Activated CD4-positive, alpha-beta T cell treated with anti-CD3 and anti-CD28 coated beads, Interleukin-2, amount 50 U/mL, for 48 hours (primary cell): ENCODE measurements around the gene FGB.
A peak's percentile ranks its signal among the peaks of the same experiment; 100 is the strongest.

ENCODE experiments used
- DNase-seq, 2 experiments: peaks; one replicate each; pipeline ENCODE4 v3.0.0-alpha.2; 2020

The FGB gene

DNA sequence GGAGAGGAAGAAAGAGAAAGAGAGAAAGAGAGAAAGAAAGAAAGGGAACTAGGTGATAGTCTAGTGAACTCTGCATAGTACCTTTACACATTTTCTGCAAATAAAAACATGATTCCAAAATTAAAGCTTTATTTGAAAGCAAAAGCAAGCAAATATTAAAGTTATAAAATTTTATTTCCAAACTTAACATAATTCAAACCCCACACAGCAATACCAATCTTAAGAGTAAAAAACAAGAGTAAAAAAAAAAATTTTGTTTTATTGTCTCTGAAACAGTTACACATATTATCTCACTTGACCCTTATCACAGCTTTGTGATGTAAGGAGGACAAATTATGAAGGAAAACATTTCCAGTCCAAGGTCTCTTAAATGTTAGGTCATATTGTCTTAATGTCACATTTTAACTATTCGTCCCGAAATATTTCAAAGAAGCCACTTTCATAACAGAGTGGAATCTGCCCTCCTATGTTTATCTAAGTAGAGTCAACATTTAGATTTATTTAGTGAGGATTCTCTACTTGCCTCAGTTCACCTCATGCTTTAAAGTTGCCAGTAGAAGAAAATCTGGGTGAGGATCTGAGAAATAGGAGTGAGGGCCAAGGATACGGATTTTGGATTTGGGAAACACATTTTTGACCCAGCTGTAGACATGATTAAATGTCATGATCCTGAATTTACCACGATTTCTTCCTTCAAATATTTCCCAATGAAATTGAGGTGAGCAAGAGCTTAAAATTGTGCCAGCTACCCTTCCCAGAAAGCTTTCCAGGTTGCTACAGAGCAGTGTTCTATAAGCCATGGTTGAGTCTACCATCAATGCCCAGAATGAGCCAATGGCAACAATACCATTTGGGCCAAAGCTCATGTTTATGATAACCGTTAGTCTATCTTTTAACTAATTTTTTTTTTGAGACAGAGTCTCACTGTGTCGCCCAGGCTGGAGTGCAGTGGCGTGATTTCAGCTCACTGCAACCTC, 35.3 kb downstream of the FGB start:
- no peak for DNase-seq

DNA sequence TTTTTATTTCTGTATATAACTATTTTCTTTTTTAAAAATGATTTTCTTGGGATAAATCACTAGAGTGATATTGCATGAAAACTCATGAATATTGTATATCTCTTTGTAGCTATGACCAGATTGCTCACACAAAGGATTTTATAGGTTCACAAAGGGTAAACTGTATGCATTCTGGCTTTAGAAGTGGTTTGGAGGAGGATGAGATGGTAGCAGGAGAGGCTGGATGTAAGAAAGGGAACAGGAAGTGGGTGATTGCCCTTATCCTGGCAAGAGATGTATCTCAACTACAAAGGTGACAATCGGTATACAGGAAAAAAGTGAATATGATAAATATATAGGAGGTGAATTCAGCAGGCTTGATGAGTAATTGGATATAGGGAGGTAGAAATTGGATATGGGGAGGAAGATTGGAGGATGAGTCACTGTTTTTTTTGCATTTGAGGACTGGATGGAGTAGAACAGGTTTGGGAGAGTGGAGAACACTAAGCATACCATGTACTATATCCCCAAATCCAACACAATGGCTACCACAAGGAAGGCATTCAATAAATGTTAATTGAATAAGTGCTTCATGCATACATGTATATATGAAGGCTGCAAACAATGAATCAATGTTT, 39.7 kb downstream of the FGB start:
- no peak for DNase-seq

DNA sequence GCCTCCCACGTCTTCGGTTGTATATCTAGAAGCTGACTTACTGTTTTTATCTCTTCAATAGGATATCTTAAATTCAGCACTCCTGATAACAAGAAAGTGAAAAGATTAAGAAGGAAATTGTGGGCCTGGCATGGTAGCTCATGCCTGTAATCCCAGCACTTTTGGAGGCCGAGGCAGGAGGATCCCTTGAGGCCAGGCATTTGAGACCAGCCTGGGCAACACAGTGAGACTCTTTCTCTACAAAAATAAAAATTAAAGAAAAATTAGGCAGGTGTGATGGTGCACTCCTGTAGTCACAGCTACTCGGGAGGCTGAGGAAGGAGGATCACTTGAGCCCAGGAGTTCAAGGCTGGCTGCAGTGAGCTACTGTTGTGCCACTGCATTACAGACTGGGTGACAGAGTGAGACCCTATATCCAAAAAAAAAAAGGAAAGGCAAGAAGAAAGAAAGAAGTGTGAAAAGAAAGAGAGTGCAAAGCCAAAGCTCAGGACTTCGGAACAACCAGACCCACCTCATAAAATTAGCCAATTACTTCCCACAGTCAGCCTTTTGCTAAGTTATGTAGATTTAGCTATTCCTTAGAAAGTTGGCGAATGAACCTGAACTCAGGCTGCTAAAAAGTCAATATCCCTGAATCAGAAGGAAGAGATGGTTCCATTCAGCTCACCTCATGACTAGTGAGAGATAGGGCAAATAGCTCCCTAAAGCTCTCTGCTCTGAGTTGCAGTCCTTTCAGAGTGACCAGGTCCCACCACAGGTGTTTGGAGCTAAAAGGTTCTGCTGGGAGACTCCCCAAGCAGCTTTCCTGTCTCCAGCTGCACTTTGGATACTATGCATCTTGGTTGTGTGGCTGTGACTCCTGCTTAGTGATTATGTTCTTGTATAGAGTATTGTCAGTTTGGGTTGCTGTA, 40.5 kb downstream of the FGB start:
- DNase-seq: no peak

GRCh38 chr4:154604696-154605200, 41.9 kb downstream of the FGB start:
- DNase-seq: no peak

DNA sequence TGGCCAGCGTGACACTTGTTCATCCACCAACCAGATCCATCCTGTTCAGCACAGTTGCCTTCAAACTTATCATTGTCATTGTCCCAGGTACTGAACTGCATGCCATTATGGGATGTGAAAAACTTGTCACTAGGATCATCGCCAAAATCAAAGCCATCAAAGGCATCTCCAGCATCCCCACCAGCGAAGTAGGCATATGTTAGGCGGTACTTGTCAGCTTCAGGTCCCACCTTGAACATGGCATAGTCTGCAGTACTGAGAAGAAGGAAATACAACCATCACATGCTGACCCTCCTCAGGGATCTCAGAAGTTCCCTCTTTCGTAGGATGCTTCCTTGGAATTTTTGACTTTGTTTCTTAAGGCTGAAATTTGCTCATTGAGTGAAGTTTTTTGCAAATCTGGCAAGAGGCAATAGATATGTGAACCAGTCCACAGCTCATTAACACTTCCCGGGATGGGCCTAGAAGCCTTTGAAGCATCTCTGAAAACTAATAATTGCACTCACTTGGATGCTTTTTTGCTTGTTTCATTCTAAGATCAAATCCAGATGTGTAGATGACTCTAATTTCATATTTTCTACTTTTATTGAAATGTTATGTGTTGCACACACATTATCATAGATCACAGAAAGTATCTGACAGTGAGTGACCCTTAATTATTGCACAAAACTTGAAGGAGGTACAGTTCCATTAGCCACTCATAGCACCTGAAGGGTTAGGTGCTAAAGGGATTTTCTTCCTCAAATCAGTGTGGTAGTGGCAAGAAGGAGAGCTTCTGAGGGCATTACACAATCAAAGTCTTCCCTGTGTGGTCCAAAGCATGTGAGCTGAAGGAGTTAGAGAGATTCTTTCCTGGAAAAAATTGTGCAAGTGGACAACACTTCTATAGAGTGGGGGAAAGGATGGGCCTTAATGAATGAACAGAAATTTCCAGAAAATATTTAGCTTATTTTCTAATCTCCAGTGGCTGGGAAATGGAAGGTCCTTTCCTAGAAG, 44.2 kb downstream of the FGB start:
- DNase-seq: no peak

DNA sequence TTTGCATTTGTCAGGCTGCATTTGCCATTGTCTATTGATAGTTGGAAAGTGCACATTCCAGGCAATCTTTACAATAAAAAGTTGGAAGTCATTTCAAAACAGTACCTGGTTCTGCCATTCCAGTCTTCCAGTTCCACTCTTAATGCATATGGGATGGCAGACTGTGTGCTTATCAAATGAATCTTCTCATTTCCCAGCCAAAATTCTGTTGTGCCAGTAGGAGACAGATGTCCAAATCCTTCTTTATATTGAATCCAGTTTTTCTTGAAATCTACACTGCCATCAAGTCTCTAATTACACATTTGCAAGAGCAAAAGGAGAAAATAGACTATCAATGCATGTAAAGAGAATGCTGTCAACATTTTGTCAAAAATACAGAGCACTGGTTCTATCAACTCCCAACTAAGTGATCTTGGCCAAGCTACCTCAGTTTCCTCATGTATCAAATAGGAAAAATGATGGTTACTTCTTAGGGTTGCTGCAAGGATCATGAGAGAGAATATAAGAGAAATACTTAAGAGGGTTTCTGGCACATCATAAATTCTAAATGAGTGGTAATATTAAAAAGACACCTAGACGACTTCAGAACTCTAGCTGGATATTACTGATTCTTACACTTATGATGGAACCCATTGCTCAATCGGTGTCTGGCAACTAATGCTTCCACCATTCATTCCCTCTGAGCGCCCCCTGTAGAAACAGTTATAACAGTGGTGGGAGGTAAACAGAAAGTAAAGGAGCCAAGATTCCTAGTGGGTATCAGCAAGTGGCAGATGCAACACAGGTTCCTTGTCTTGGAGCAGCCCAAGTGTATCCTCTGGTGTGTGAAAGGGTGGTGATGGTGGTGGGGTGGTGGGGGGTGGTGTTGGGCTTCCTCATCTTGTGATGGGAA, 45.8 kb downstream of the FGB start:
- DNase-seq: no peak

GRCh38 chr4:154609532-154609931, 46.7 kb downstream of the FGB start:
- DNase-seq: no peak

GRCh38 chr4:154610582-154610981, 47.8 kb downstream of the FGB start:
- no peak for DNase-seq

- no peak for DNase-seq
Observed at GRCh38 chr4:154611833-154612232, 49.0 kb downstream of the FGB start.

DNA sequence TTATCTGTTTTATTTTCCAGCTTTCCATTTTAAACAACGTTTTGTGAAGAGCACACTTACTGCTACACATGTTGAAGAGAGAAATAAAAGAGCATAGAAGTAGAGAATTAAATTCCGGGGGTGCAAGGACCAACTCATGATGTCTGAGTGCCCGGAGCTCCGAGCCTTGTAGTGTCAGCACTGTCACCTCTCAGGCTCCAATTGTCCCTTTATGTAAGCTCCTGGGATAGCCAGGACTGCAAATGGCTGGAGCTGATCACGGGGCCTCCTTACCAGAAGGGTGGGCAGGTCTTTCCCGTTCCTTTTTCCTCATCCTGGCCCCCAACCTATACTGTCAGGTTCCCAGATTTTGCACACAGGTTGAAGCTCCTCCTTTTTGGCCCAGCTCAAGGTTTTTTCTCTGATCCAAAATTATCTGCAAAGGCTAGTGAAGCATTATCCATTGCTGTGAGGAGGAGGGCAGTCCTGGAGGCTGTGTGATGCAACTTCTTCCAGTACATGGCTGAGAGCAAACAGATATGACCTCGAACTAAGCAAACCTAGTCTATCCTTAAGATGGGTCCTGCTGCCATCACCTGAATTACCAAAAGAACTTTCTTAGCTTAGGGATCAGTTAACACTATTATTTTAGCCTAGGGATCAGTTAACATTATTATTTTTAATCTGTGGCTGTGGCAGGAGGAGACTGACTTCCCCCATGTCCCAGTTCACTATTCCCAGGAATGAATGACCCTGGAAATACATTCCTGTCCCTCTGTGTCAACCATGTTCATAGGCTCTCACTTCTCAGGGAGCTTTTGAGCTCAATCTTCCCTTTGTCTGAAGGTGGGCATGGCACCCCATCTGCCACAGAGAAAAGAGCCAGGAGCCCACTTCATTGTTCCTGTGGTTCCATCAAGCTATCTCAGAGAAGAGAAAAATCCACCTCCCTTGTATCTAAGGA, 49.9 kb downstream of the FGB start, which contains the start of gene FGG:
Gene FGG, minus strand, starts transcription at position 185 of the 943 bp plus-strand sequence. Its CDS starts 47 bp downstream, at position 138.
- no peak for DNase-seq

DNA sequence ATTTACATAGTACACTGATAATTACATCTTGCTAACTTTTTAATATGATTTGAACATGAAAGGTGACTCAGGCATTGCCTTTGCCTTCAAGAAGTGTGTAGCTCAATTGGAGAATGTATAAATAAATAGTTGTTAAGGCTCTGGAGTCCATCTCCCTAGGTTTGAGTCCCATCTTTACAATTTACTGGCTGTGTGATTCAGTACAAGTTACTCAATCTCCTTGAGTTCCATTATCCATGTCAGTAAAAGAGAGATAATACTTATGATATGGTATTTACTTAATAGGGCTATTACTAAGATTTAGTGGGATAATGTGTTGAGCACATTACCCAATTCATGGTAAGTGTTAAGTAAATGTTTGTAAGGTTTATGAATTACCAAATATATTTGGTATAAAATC, 51.5 kb downstream of the FGB start:
- no peak for DNase-seq

DNA sequence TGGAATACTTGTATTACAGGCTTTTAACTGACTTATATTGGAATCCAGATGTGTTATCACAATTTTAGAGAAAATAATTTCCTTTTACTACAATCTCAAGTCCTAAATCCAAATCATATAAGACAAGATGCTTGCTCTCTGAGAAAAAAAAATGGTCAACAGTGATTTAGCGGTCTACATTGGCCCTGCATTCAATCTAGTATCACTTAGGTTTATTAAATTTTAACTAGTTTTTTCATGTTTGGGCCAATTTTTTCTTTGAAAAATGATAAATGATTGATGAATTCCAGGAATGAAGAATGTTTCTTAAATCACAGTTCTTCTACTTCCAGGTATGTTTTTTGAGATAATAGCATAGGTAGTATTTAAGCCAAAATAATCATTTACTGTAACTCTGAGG, 52.4 kb downstream of the FGB start:
- DNase-seq: no peak

- DNase-seq: no peak
Observed at GRCh38 chr4:154616287-154616686, 53.5 kb downstream of the FGB start.

DNA sequence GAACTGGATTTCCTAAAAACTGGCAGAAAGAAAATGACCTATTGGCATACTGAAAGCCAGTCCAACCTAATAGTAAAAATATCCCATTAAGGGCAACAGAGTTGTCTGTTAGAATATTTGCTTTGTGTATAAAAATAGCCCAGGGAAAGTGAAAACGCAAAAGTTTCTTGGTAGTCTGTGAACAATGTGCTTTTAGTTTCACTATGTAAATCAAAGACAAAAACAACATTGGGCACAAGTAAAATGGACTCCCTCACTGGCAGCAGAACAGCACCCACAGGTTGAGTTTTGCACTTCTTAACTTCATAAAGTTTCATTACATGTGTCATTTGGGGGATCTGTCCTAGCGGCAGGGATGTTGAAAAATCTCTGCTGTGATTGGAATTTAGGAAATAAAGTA, 53.9 kb downstream of the FGB start:
- DNase-seq: no peak

- no peak for DNase-seq
Observed at GRCh38 chr4:154617820-154618317, 55.1 kb downstream of the FGB start.

DNA sequence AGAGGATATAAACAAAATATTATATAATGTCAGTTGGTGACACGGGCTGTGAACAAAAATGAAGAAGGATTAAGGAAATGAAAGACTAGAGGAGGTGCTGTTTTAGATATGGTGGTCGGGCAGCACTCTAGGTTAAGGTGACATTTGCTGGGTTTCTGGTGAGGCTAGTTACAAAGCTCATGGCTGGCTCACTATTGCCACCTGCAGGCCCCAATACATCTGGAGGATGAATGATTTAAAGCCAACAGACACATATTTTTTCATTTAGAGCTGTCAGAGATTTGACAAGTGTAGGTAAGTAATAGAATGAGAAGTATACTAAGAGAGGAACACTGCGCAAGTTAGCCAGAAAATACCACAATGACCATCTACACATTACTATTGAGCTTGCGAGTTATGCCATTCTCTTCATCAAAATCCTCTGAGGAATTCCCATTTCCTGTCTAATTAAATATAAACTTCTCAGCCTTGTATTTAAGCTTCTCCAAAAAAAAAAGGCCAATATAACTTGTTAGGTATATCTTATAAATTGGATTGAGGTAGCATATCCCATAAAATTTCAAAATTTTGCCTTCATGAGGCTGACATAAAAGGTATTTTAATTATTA, 56.0 kb downstream of the FGB start:
- DNase-seq: peak; percentile 58 to 67

- DNase-seq: no peak
Observed at GRCh38 chr4:154620111-154620510, 57.3 kb downstream of the FGB start.
